Sigmoid colon (tissue), 7 donors: ENCODE results near the gene GRAMD4. TPM values are rescaled to one million over a fixed set of nuclear protein-coding genes. Genes with fewer than 3 reads are reported as not detected.

ENCODE experiments used
- DNase-seq: peaks from one replicate; pipeline ENCODE4 v3.0.0-alpha.2; 2019
- H3K27ac ChIP-seq, 4 donors: fragments of 200-600 bp; sonication (generic); one replicate each; pipeline ENCODE4 v1.5.1; 2016 to 2019; ENCODE audit warnings: mild to moderate bottlenecking in 1 of 4
- H3K27me3 ChIP-seq, 3 donors: fragments of 200-600 bp; sonication (generic); one replicate each; pipeline ENCODE4 v1.5.1; 2019; ENCODE audit warnings: mild to moderate bottlenecking in 1 of 3
- H3K36me3 ChIP-seq, 4 donors: fragments of 200-600 bp; sonication (generic); one replicate each; pipeline ENCODE4 v1.5.1; 2016 to 2019
- H3K4me1 ChIP-seq, 4 donors: fragments of 200-600 bp; sonication (generic); one replicate each; pipeline ENCODE4 v1.5.1; 2017 to 2019
- H3K4me3 ChIP-seq, 4 donors: fragments of 200-600 bp; sonication (generic); one replicate each; pipeline ENCODE4 v1.5.1; 2017 to 2019; ENCODE audit warnings: mild to moderate bottlenecking in 2 of 4, moderate library complexity in 1 of 4
- H3K9me3 ChIP-seq, 4 donors: fragments of 200-600 bp in 3 of 4; sonication (generic) in 3 of 4; one replicate each; pipeline versions ENCODE4 v1.5.1 to v1.6.1; 2013 to 2019
- EP300 ChIP-seq, 4 donors: sonication (generic); formaldehyde crosslinking; IDR thresholded peaks; one replicate each; pipeline ENCODE4 v1.6.1; 2017; ENCODE audit warnings: antibody characterized with exemption in 4 of 4
- POLR2A ChIP-seq, 2 donors: fragments of 450-650 bp; IDR thresholded peaks; one replicate each; pipeline ENCODE4 v1.6.1; 2016; ENCODE audit warnings: antibody characterized with exemption in 2 of 2, mild to moderate bottlenecking in 2 of 2, moderate library complexity in 2 of 2
- POLR2AphosphoS5 ChIP-seq, 4 donors: sonication (generic); formaldehyde crosslinking; IDR thresholded peaks; one replicate each; pipeline ENCODE4 v1.6.1; 2017; ENCODE audit warnings: antibody characterized with exemption in 4 of 4
- WGBS, 2 donors: extraction: QIAGEN DNeasy Blood & Tissue Kit; methylation state at CpG; one replicate each; pipeline ENCODE4 v1.1.7; 2013; 5-methylcytosine and 5-hydroxymethylcytosine counted together
- intact Hi-C: fragments of 100-400 bp; cut with DNase I; formaldehyde crosslinking; loops from one replicate; pipeline ENCODE4 v1.15.1; 2023
- polyA plus RNA-seq, 3 donors: library from polyadenylated mRNA; stranded (reverse); fragments of 200-250 nt; gene quantifications; one replicate each; pipeline ENCODE4 v1.2.3, GENCODE V29; 2013
- total RNA-seq, 4 donors: library from RNA; depleted of rRNA; stranded (reverse); fragments of >200 nt; gene quantifications; one replicate each; pipeline ENCODE4 v1.1.0, GENCODE V29; 2016
- TF ChIP-seq, protein P1 (sequence below), 4 experiments: fragments of 450-650 bp in 3 of 4; fragments of 200-600 bp in 1 of 4; IDR thresholded peaks; one replicate each; pipeline ENCODE4 v1.5.1; 2016 to 2019; ENCODE audit warnings: antibody characterized with exemption in 4 of 4, mild to moderate bottlenecking in 3 of 4, moderate library complexity in 2 of 4
- donor health status: healthy with polysubstance abuse.
- donor health status: Bipolar disorder and iron deficiency.
- donor health status: healthy.

Gene GRAMD4
- total and polyA plus RNA-seq, 7 donors, result 11.6 to 57.2 (median 23.5) TPM

DNA sequence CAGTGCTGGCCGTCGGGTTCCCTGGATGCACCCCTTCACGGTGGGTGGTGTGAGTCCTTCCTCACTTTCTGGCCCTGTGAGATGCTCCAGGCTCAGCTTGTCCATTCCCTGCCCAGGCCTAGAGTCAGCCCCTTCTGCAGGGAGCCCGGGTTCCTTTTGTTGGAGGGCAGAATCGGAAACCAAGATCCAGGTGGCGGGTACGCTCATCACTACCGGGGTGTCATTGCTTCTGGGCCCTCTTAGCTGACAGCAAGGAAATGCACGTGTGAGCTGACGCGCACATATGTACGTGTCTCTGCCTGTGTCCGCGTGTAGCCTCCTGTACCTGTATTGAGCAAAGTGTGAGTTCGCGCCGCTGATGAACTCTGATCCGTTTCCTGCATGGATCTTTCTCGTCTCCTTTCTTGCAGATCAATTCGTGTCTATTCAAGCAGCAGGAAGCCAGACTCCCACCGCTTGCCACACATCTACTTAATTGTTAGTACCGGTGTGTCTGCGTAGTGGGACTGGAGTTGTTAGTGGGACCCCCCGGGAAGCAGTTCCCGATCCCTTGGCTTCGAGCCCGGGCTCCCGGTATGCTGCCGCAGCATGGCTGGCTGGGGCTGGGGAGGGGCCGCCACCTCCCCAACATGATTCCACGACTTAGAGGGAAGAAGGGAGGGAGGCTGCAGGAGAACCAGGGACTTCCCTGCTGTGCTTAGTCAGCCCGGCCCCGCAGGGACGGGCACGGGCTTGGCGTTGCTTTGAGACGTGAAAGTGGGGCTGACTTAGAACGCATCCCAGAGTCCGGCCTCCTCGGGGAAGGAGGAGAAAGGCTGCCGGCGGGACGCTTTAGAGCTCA is 35.9 kb upstream of the GRAMD4 start:
- DNase-seq, result peak; percentile 57
- H3K4me1 ChIP-seq, result peaks cover 0 to 35% (median 24%) of the 10 kb centered on the region in 4 donors
- intact Hi-C loops, result no loop called here
- WGBS, 2 donors, result 85 to 88% methylated on average over 43 of the region's 43 CpGs
- TF ChIP-seq POLR2A (IDR thresholded peaks at IDR 0.05), result no peak
- TF ChIP-seq, protein P1, sequence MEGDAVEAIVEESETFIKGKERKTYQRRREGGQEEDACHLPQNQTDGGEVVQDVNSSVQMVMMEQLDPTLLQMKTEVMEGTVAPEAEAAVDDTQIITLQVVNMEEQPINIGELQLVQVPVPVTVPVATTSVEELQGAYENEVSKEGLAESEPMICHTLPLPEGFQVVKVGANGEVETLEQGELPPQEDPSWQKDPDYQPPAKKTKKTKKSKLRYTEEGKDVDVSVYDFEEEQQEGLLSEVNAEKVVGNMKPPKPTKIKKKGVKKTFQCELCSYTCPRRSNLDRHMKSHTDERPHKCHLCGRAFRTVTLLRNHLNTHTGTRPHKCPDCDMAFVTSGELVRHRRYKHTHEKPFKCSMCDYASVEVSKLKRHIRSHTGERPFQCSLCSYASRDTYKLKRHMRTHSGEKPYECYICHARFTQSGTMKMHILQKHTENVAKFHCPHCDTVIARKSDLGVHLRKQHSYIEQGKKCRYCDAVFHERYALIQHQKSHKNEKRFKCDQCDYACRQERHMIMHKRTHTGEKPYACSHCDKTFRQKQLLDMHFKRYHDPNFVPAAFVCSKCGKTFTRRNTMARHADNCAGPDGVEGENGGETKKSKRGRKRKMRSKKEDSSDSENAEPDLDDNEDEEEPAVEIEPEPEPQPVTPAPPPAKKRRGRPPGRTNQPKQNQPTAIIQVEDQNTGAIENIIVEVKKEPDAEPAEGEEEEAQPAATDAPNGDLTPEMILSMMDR (IDR thresholded peaks at IDR 0.05), result no peak
- no peaks in the 10 kb centered on the region for H3K36me3 ChIP-seq
- H3K4me3 ChIP-seq, result peak overlapping the region in 2 of 4 donors; percentile 10 to 17
- H3K27ac ChIP-seq, result no peak overlapping the region
- no peaks in the 10 kb centered on the region for H3K9me3 ChIP-seq
- no peaks in the 10 kb centered on the region for H3K27me3 ChIP-seq

DNA sequence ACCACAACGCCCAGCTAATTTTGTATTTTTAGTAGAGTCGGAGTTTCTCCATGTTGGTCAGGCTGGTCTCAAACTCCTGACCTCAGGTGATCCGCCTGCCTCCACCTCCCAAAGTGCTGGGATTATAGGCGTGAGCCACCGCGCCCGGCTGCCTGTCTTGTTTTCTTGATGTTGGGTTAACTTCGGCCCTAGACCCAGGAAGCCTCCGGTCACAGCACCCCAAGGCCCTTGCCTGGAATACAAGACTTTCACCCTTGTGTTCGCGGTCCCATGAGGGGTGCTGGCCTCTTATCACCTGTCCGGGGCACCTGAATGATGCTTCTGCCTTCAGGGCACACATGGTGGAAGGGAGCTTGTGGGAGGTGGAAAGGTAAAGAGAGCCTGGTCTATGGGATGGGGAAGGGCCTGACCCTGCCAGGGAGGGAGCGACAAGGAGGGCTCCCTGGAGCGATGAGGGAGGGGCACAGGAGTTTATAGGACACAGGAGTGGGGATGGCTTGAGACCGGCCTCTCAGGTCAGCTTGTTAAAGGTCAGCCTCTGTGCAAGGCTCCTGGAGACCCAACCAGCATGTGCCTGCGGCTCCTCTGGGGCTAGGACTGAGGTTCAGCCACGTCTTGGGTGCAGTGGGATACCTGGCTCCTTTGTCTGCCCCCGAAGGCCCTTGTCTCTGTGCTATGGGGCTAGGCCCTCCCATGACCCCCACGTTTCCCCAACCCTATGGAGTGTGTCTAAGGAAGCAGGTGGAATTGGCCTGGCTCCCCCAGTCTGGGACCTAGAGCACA is 34.7 kb upstream of the GRAMD4 start:
- H3K27ac ChIP-seq, result no peak overlapping the region
- WGBS, 2 donors, result 87 to 95% methylated on average over 19 of the region's 19 CpGs
- no peaks in the 10 kb centered on the region for H3K9me3 ChIP-seq
- H3K27me3 ChIP-seq, result no peaks in the 10 kb centered on the region
- DNase-seq, result no peak
- no peaks in the 10 kb centered on the region for H3K36me3 ChIP-seq
- TF ChIP-seq POLR2AphosphoS5 (IDR thresholded peaks at IDR 0.05), result no peak
- no peak for TF ChIP-seq POLR2A (IDR thresholded peaks at IDR 0.05)
- TF ChIP-seq, protein P1 (IDR thresholded peaks at IDR 0.05), result no peak
- TF ChIP-seq EP300 (IDR thresholded peaks at IDR 0.05), result no peak
- H3K4me3 ChIP-seq, result no peak overlapping the region
- intact Hi-C loops, result no loop called here
- peaks cover 0 to 25% (median 21%) of the 10 kb centered on the region in 4 donors for H3K4me1 ChIP-seq

DNA sequence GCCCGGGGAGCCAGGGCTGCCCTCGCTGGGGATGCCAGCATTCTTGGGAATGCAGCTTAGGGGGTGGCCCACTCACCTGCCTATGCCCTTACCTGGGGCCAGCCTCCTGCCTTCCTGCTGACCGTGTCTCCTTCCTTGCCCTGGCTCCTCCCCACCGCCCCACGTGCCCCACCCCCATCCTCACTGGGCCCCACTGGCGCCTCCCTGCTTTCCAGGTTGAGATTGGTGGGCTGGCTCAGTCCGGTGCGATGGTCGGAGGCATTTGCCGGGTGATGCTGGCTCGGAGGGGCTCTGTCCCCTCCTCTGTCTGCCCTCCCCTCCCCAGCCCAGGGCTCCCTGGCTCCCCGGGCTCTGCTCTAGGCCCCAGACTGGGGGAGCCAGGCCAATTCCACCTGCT is 34.1 kb upstream of the GRAMD4 start:
- intact Hi-C loops, result no loop called here
- no peak for DNase-seq
- TF ChIP-seq EP300 (IDR thresholded peaks at IDR 0.05) (no peak), POLR2A (IDR thresholded peaks at IDR 0.05) (no peak), POLR2AphosphoS5 (IDR thresholded peaks at IDR 0.05) (no peak)
- TF ChIP-seq, protein P1 (IDR thresholded peaks at IDR 0.05), result no peak
- H3K27ac ChIP-seq, result no peak overlapping the region
- 62 to 84% methylated on average over 12 of the region's 12 CpGs for WGBS, 2 donors
- no peak overlapping the region for H3K4me3 ChIP-seq
- no peaks in the 10 kb centered on the region for H3K27me3 ChIP-seq
- H3K36me3 ChIP-seq, result no peaks in the 10 kb centered on the region
- H3K4me1 ChIP-seq, result peaks cover 0 to 25% (median 21%) of the 10 kb centered on the region in 4 donors
- H3K9me3 ChIP-seq, result no peaks in the 10 kb centered on the region

DNA sequence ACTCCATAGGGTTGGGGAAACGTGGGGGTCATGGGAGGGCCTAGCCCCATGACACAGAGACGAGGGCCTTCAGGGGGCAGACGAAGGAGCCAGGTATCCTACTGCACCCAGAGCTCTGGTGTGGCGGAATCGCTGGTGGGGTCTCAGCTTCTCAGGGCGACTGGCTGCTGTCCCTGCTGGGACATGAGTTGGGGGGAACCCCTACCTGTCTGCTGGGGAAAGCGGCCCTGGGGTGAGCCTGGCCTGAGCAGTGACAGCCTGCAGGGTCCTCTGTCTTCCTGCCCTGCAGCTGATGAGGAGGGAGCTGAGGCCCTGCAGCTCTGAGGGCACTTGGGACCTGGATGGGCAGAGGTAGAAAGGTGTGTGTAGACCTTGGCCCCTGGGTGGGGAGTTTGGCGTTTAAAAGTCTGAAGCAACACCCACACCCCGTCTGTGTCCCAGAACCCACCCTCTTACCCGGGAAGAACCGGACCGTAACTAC is 33.6 kb upstream of the GRAMD4 start:
- DNase-seq, result no peak
- Histone ChIP-seq H3K27ac (no peak overlapping the region), H3K27me3 (no peaks in the 10 kb centered on the region), H3K4me3 (no peak overlapping the region), H3K4me1 (peaks cover 0 to 25% (median 21%) of the 10 kb centered on the region in 4 donors), H3K36me3 (no peaks in the 10 kb centered on the region), H3K9me3 (no peaks in the 10 kb centered on the region)
- 54 to 77% methylated on average over 12 of the region's 12 CpGs for WGBS, 2 donors
- no peak for TF ChIP-seq POLR2A (IDR thresholded peaks at IDR 0.05)
- TF ChIP-seq EP300 (IDR thresholded peaks at IDR 0.05), result no peak
- TF ChIP-seq POLR2AphosphoS5 (IDR thresholded peaks at IDR 0.05), result no peak
- TF ChIP-seq, protein P1 (IDR thresholded peaks at IDR 0.05), result no peak
- intact Hi-C loops, result no loop called here
